MM.1S (cell line): ENCODE data around the gene RAB39A.

ENCODE experiments used
- DNase-seq: peaks from one replicate; pipeline ENCODE4 v3.0.0-alpha.2; 2015
- H2AFZ ChIP-seq: fragments of 300-600 bp; sonication (generic); 2 replicates; pipeline ENCODE4 v1.6.0; 2016; ENCODE audit warnings: antibody characterized with exemption, low read length
- H3F3A ChIP-seq: fragments of 300-600 bp; sonication (generic); 2 replicates; pipeline ENCODE4 v1.6.1; 2016; ENCODE audit warnings: mild to moderate bottlenecking, antibody characterized with exemption, low read length, moderate library complexity, mixed read lengths; ENCODE audit not compliant: insufficient read depth
- H3K27ac ChIP-seq: fragments of 300-600 bp; sonication (generic); 2 replicates; pipeline ENCODE4 v1.5.1; 2016; ENCODE audit warnings: mild to moderate bottlenecking, low read length
- H3K27me3 ChIP-seq: fragments of 300-600 bp; sonication (generic); replicated peaks from 2 replicates; pipeline ENCODE4 v1.6.0; 2016; ENCODE audit warnings: low read length; ENCODE audit not compliant: insufficient read depth
- H3K36me3 ChIP-seq: fragments of 300-600 bp; sonication (generic); replicated peaks from 2 replicates; pipeline ENCODE4 v1.6.1; 2016; ENCODE audit warnings: mild to moderate bottlenecking, low read length, mixed read lengths; ENCODE audit not compliant: insufficient read depth
- H3K4me1 ChIP-seq: fragments of 300-600 bp; sonication (generic); 2 replicates; pipeline ENCODE4 v1.6.1; 2016; ENCODE audit warnings: low read length, mixed read lengths
- H3K4me2 ChIP-seq: fragments of 300-600 bp; sonication (generic); 2 replicates; pipeline ENCODE4 v1.6.0; 2016; ENCODE audit warnings: low read depth, low read length
- H3K4me3 ChIP-seq: fragments of 300-600 bp; sonication (generic); 2 replicates; pipeline ENCODE4 v1.5.1; 2016; ENCODE audit warnings: low read length, mixed read lengths
- H3K79me2 ChIP-seq: fragments of 300-600 bp; sonication (generic); 2 replicates; pipeline ENCODE4 v1.6.1; 2016; ENCODE audit warnings: mixed run types, low read length, mixed read lengths
- H3K9ac ChIP-seq: fragments of 300-600 bp; sonication (generic); 2 replicates; pipeline ENCODE4 v1.6.1; 2016; ENCODE audit warnings: low read length, mixed read lengths
- H3K9me2 ChIP-seq: fragments of 300-600 bp; sonication (generic); replicated peaks from 2 replicates; pipeline ENCODE4 v1.6.1; 2016; ENCODE audit warnings: mild to moderate bottlenecking, low read length, mixed read lengths; ENCODE audit not compliant: insufficient read depth
- H3K9me3 ChIP-seq: fragments of 300-600 bp; sonication (generic); replicated peaks from 2 replicates; pipeline ENCODE4 v1.6.1; 2016; ENCODE audit warnings: mild to moderate bottlenecking, low read length, mixed read lengths; ENCODE audit not compliant: insufficient read depth
- H4K20me1 ChIP-seq: fragments of 300-600 bp; sonication (generic); 2 replicates; pipeline ENCODE4 v1.6.1; 2016; ENCODE audit warnings: mild to moderate bottlenecking, low read length, moderate library complexity, mixed read lengths; ENCODE audit not compliant: insufficient read depth
- EZH2 ChIP-seq: fragments of 300-600 bp; sonication (generic); optimal IDR thresholded peaks from 2 replicates; pipeline ENCODE3; 2017; ENCODE audit warnings: low read depth, mild to moderate bottlenecking, antibody characterized with exemption, low read length, mixed read lengths
- EZH2phosphoT487 ChIP-seq: fragments of 300-600 bp; sonication (generic); IDR thresholded peaks from 2 replicates; pipeline ENCODE4 v1.6.1; 2018; ENCODE audit warnings: antibody characterized with exemption, low read length
- TF ChIP-seq, protein P1 (sequence below): fragments of 300-600 bp; sonication (generic); IDR thresholded peaks from 2 replicates; pipeline ENCODE4 v1.5.1; 2016; ENCODE audit warnings: antibody characterized with exemption, low read length, mixed read lengths

The RAB39A gene

DNA sequence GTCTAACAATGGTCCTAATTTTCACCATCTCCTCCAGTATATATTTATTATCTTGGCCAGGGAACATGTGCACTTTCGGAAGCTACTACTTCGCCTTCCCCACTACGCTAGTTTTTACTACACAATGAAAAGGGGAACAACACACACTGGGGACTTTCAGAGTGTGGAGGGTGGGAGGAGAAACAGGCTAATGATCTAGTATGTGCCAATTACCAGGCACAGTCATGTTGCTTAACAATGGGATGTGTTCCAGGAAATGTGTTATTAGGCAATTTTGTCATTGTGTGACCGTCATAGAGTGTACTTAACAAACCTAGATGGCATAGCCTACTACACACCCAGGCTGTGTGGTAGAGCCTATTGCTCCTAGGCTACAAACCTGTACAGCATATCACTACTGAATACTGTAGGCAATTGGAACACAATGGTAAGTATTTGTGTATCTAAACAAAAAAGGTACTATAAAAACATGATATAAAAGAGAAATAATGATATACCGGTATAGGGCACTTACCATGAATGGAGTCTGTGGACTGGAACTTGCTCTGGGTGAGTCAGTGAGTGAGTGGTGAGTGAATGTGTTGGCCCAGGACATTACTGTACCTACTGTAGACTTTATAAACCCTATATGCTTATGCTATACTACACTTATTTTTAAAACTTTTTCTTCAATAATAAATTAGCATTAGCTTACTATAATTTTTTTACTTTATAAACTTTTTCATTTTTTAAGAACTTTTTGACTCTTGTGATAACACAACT lies 60.3 kb downstream of the RAB39A start:
- H2AFZ ChIP-seq = no peak overlapping the region

DNA sequence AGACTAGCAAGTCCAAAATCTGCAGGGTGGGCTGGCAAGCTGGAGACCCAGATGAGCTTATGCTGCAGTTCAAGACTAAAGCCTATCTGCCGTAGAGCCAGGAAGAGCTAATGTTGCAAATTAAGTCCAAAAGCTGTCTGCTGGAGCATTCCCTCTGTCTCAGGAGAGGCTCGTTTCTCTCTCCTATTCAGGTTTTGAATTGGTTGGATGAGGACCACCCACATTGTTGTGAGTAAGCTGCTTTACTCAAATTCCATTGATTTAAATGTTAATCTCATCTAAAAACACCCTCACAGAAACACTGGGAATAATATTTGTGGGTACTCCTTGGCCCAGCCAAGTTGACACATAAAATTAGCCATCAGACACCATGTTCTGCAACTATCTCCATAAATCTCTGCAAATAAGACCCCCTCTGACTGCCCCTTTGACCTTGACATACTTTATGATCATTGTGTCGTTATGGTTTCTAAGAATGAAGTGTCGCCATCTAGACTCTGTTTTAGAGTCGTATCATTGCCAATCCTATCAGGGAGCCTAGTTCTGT lies 63.7 kb downstream of the RAB39A start:
- H3K27me3 ChIP-seq = no peaks in the 10 kb centered on the region
- no peak overlapping the region for H3K9ac ChIP-seq

More for the DNA sequence above, 60.3 kb downstream of the RAB39A start:
- Histone ChIP-seq H4K20me1 (no peaks in the 10 kb centered on the region), H3K9me2 (no peaks in the 10 kb centered on the region), H3K27ac (no peak overlapping the region), H3F3A (no peaks in the 10 kb centered on the region), H3K4me1 (no peaks in the 10 kb centered on the region), H3K4me3 (no peak overlapping the region), H3K9me3 (no peaks in the 10 kb centered on the region), H3K4me2 (no peak overlapping the region), H3K27me3 (no peaks in the 10 kb centered on the region), H3K36me3 (no peaks in the 10 kb centered on the region), H3K9ac (no peak overlapping the region), H3K79me2 (no peaks in the 10 kb centered on the region)
- TF ChIP-seq, protein P1, sequence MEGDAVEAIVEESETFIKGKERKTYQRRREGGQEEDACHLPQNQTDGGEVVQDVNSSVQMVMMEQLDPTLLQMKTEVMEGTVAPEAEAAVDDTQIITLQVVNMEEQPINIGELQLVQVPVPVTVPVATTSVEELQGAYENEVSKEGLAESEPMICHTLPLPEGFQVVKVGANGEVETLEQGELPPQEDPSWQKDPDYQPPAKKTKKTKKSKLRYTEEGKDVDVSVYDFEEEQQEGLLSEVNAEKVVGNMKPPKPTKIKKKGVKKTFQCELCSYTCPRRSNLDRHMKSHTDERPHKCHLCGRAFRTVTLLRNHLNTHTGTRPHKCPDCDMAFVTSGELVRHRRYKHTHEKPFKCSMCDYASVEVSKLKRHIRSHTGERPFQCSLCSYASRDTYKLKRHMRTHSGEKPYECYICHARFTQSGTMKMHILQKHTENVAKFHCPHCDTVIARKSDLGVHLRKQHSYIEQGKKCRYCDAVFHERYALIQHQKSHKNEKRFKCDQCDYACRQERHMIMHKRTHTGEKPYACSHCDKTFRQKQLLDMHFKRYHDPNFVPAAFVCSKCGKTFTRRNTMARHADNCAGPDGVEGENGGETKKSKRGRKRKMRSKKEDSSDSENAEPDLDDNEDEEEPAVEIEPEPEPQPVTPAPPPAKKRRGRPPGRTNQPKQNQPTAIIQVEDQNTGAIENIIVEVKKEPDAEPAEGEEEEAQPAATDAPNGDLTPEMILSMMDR = no peak
- no peak for TF ChIP-seq EZH2phosphoT487
- no peak for TF ChIP-seq EZH2
- DNase-seq = no peak

DNA sequence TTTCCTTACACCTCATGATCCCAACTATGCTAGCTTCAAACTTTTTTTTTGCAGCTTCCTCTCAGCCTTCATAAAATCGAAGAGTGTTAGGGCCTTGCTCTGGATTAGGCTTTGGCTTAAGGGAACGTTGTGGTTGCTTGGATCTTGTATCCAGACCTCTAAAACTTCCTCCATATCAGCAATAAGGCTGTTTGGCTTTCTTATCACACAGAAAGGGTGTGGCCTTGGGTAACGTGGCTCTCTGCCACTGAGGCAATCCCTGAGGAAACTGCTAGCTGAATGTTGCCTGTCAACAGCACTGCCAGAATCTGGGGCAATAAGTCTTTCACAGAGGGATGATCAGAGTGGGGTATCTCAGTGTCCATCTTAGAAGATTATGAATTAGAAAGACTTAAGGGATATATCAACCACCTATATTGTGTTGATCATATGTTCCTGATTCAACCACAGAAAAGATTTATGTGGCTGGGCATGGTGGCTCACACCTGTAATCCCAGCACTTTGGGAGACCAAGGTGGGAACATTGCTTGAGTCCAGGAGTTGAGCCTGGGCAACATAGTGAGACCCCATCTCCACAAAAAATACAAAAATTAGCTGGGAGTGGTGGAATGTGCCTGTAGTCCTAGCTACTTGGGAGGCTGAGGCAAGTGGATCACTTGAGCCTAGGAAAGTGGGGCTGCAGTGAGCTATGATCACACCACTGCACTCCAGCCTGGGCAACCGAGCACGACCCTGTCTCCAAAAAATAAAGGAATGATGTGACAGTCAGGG lies 67.9 kb downstream of the RAB39A start:
- Histone ChIP-seq H3K4me3 (no peak overlapping the region), H3K27ac (no peak overlapping the region), H3F3A (no peaks in the 10 kb centered on the region), H4K20me1 (no peaks in the 10 kb centered on the region), H3K79me2 (no peaks in the 10 kb centered on the region), H3K4me2 (no peak overlapping the region), H3K4me1 (no peaks in the 10 kb centered on the region), H2AFZ (no peak overlapping the region), H3K9ac (no peak overlapping the region), H3K27me3 (no peaks in the 10 kb centered on the region), H3K9me3 (no peaks in the 10 kb centered on the region), H3K36me3 (no peaks in the 10 kb centered on the region), H3K9me2 (no peaks in the 10 kb centered on the region)
- TF ChIP-seq EZH2 (no peak), EZH2phosphoT487 (no peak)
- TF ChIP-seq, protein P1 = no peak
- DNase-seq = no peak

More for the DNA sequence above, 63.7 kb downstream of the RAB39A start:
- DNase-seq = no peak
- Histone ChIP-seq H2AFZ (no peak overlapping the region), H3K4me3 (no peak overlapping the region), H3K36me3 (no peaks in the 10 kb centered on the region), H4K20me1 (no peaks in the 10 kb centered on the region), H3K79me2 (no peaks in the 10 kb centered on the region), H3K4me1 (no peaks in the 10 kb centered on the region), H3K9me3 (no peaks in the 10 kb centered on the region), H3F3A (no peaks in the 10 kb centered on the region), H3K4me2 (no peak overlapping the region), H3K27ac (no peak overlapping the region), H3K9me2 (no peaks in the 10 kb centered on the region)
- no peak for TF ChIP-seq EZH2phosphoT487
- TF ChIP-seq, protein P1 = no peak
- no peak for TF ChIP-seq EZH2
